Limb (tissue), 2 donors: Measurements from ENCODE around the gene WNT5B.
"Not testable (repeated sequence)": the region's sequence is repeated elsewhere in the genome, so short reads cannot be mapped to it uniquely, and the experiment has no call there.

Experiments
- DNase-seq, 2 donors: peaks; one replicate each; pipeline ENCODE4 v3.0.0-alpha.2; 2016; ENCODE audit errors: extremely low spot score in 2 of 2

Gene WNT5B

GRCh38 chr12:1598757-1599156 lies 30.3 kb upstream of the WNT5B start:
- no peak for DNase-seq

GRCh38 chr12:1602706-1603105 lies 26.3 kb upstream of the WNT5B start:
- not testable (repeated sequence) for DNase-seq

- no peak for DNase-seq
These were observed 25.6 kb upstream of the WNT5B start for GRCh38 chr12:1603269-1603993.

- DNase-seq, result no peak
These were observed 24.6 kb upstream of the WNT5B start for GRCh38 chr12:1604464-1604863.

- peak; percentile 78 to 79 for DNase-seq
These were observed 23.7 kb upstream of the WNT5B start for GRCh38 chr12:1605129-1606020.

GRCh38 chr12:1606021-1606622 lies 22.9 kb upstream of the WNT5B start:
- peak in 1 of 2 donors; percentile 77 for DNase-seq

GRCh38 chr12:1607940-1608712 lies 20.9 kb upstream of the WNT5B start:
- DNase-seq, result no peak

- DNase-seq, result no peak
These were observed 20.3 kb upstream of the WNT5B start for GRCh38 chr12:1608713-1609119.

- DNase-seq, result no peak
These were observed 18.9 kb upstream of the WNT5B start for GRCh38 chr12:1610072-1610643.

- DNase-seq, result no peak
These were observed 17.0 kb upstream of the WNT5B start for GRCh38 chr12:1611803-1612572.

GRCh38 chr12:1613860-1614259 lies 15.2 kb upstream of the WNT5B start:
- no peak for DNase-seq

GRCh38 chr12:1614360-1614759 lies 14.7 kb upstream of the WNT5B start:
- DNase-seq, result no peak

- DNase-seq, result no peak
These were observed 12.6 kb upstream of the WNT5B start for GRCh38 chr12:1616233-1617066.

GRCh38 chr12:1618489-1618888 lies 10.5 kb upstream of the WNT5B start:
- no peak for DNase-seq

- DNase-seq, result no peak
These were observed 9.9 kb upstream of the WNT5B start for GRCh38 chr12:1619159-1619558.

GRCh38 chr12:1619587-1619986 lies 9.4 kb upstream of the WNT5B start:
- DNase-seq, result no peak

GRCh38 chr12:1620092-1620491 lies 8.9 kb upstream of the WNT5B start:
- DNase-seq, result no peak

GRCh38 chr12:1622406-1622805 lies 6.6 kb upstream of the WNT5B start:
- DNase-seq, result no peak

- peak in 1 of 2 donors; percentile 70 for DNase-seq
These were observed 504 bp downstream of the WNT5B start for GRCh38 chr12:1629338-1630132.
